HEK293T (cell line): ENCODE results near the gene MED9.

Source experiments
- ELF4 ChIP-seq: fragments of 450-650 bp; IDR thresholded peaks from 2 replicates; pipeline ENCODE4 v1.6.1; 2017; ENCODE audit warnings: antibody characterized with exemption
- FOXM1 ChIP-seq: fragments of 450-650 bp; IDR thresholded peaks from 2 replicates; pipeline ENCODE4 v1.6.1; 2017; ENCODE audit warnings: mild to moderate bottlenecking, borderline replicate concordance
- L3MBTL2 ChIP-seq: fragments of 450-650 bp; conservative IDR thresholded peaks from 2 replicates; pipeline ENCODE4 v1.6.1; 2016; ENCODE audit warnings: mild to moderate bottlenecking
- NFRKB ChIP-seq: fragments of 450-650 bp; IDR thresholded peaks from 2 replicates; pipeline ENCODE4 v1.6.1; 2016; ENCODE audit warnings: mild to moderate bottlenecking, moderate library complexity
- SP1 ChIP-seq: fragments of 450-650 bp; IDR thresholded peaks from 2 replicates; pipeline ENCODE4 v1.6.1; 2017

DNA sequence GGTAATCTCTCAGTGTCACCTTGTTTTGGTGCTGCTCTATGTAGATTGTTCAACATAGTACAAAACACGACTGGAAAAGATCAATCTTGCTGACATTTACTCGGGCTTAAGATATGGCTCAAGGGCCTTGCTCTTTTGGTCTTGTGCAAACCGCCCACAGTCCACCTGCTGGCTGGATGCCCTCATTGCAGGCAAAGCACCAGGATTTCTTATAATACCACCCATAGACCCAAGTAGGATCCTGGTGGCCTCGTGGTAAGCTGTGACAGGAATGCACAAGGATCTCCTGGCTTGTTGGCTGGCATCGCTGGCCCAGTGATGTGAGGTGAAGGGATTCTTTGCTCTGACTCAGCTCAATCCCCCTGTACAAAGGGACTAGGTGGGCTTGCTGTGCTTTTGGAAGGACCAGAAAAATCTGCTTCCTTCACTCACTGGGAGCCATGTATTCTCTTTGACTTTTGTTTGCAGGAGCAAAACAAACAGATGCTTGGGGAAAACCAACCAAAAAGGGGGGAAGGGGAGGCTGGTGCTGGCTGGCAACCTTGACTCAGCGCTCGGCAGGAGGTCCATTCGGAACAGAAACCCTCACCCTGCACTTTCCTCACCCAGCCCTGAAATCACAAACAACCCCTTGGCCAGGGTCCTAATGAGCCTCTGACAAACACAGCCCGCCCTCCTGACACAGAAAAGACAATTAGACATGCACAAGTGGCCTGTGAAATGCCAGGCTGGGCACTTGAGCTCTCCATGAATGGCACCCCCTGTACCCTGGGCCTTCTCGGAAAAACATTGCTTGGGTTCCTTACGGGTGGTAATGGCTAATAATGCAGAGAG is 36.6 kb upstream of the MED9 start:
- TF ChIP-seq SP1: no peak
- TF ChIP-seq NFRKB: no peak
- no peak for TF ChIP-seq ELF4
- TF ChIP-seq FOXM1: no peak
- TF ChIP-seq L3MBTL2: no peak
